ENCODE results near the gene KIAA1217.

The KIAA1217 gene

GRCh38 chr10:24502006-24502405 is 293.1 kb downstream of the KIAA1217 start:
- POLR2A ChIA-PET, result no interaction called here
- DNase-seq (ENCODE audit: low read depth, low spot score), result no peak
- H3K4me3 ChIP-seq (ENCODE audit: low read depth, low read length), result no peak overlapping the region
- no peak for TF ChIP-seq CTCF (IDR thresholded peaks at IDR 0.05; ENCODE audit: insufficient read depth, low read length, missing control alignments)
- CTCF ChIA-PET, result interaction anchor here (1.0 to 11.3 kb wide), 11 partner anchors 8 to 508 kb away, joined by 3 to 138 read pairs (median 6); no protein-coding TSS in a partner anchor

GRCh38 chr10:24502801-24503460 is 294.0 kb downstream of the KIAA1217 start:
- ChIA-PET CTCF (interaction anchor here (0.9 to 11.3 kb wide), 19 partner anchors 11 to 512 kb away, joined by 3 to 138 read pairs (median 5); no protein-coding TSS in a partner anchor), POLR2A (interaction anchor here (0.6 kb wide), 1 partner anchor 290 kb away, joined by 4 read pairs; no protein-coding TSS in a partner anchor)
- no peak overlapping the region for H3K4me3 ChIP-seq (ENCODE audit: low read depth, low read length)
- TF ChIP-seq CTCF (IDR thresholded peaks at IDR 0.05; ENCODE audit: insufficient read depth, low read length, missing control alignments), result no peak
- DNase-seq (ENCODE audit: low read depth, low spot score), result no peak

GRCh38 chr10:24503461-24504320 is 294.8 kb downstream of the KIAA1217 start:
- no peak overlapping the region for H3K4me3 ChIP-seq (ENCODE audit: low read depth, low read length)
- peak; percentile 49 for TF ChIP-seq CTCF (IDR thresholded peaks at IDR 0.05; ENCODE audit: insufficient read depth, low read length, missing control alignments)
- ChIA-PET POLR2A (no interaction called here), CTCF (interaction anchor here (0.8 to 11.3 kb wide), 33 partner anchors 9 to 513 kb away, joined by 3 to 138 read pairs (median 4); no protein-coding TSS in a partner anchor)
- DNase-seq (ENCODE audit: low read depth, low spot score), result no peak

GRCh38 chr10:24505759-24506158 is 296.8 kb downstream of the KIAA1217 start:
- H3K4me3 ChIP-seq (ENCODE audit: low read depth, low read length), result no peak overlapping the region
- CTCF ChIA-PET, result interaction anchor here (0.9 to 11.3 kb wide), 7 partner anchors 12 to 511 kb away, joined by 3 to 138 read pairs (median 3); no protein-coding TSS in a partner anchor
- POLR2A ChIA-PET, result no interaction called here
- TF ChIP-seq CTCF (IDR thresholded peaks at IDR 0.05; ENCODE audit: insufficient read depth, low read length, missing control alignments), result no peak
- DNase-seq (ENCODE audit: low read depth, low spot score), result no peak

- POLR2A ChIA-PET, result no interaction called here
- H3K4me3 ChIP-seq (ENCODE audit: low read depth, low read length), result no peak overlapping the region
- TF ChIP-seq CTCF (IDR thresholded peaks at IDR 0.05; ENCODE audit: insufficient read depth, low read length, missing control alignments), result peak; percentile 42
- CTCF ChIA-PET, result interaction anchor here (0.6 to 8.2 kb wide), 7 partner anchors 9 to 521 kb away, joined by 3 to 153 read pairs (median 8); no protein-coding TSS in a partner anchor
- no peak for DNase-seq (ENCODE audit: low read depth, low spot score)
Measured at GRCh38 chr10:24513155-24513554, 304.2 kb downstream of the KIAA1217 start.

GRCh38 chr10:24515481-24515880 is 306.5 kb downstream of the KIAA1217 start:
- no peak for TF ChIP-seq CTCF (IDR thresholded peaks at IDR 0.05; ENCODE audit: insufficient read depth, low read length, missing control alignments)
- CTCF ChIA-PET, result interaction anchor here (1.2 to 8.2 kb wide), 3 partner anchors 144 to 523 kb away, joined by 3 to 153 read pairs (median 8); no protein-coding TSS in a partner anchor
- DNase-seq (ENCODE audit: low read depth, low spot score), result no peak
- no peak overlapping the region for H3K4me3 ChIP-seq (ENCODE audit: low read depth, low read length)
- POLR2A ChIA-PET, result no interaction called here
